DMS53 treated with DMSO at 0.1 percent for 48 hours (cell line): ENCODE measurements around the gene GNGT1.
"Not testable (repeated sequence)": the region's sequence is repeated elsewhere in the genome, so short reads cannot be mapped to it uniquely, and the experiment has no call there.

ENCODE experiments used
- DNase-seq: peaks from one replicate; lab custom pipeline; 2025; ENCODE audit not compliant: unreplicated experiment; lab: John Stamatoyannopoulos, UW

Gene GNGT1

DNA sequence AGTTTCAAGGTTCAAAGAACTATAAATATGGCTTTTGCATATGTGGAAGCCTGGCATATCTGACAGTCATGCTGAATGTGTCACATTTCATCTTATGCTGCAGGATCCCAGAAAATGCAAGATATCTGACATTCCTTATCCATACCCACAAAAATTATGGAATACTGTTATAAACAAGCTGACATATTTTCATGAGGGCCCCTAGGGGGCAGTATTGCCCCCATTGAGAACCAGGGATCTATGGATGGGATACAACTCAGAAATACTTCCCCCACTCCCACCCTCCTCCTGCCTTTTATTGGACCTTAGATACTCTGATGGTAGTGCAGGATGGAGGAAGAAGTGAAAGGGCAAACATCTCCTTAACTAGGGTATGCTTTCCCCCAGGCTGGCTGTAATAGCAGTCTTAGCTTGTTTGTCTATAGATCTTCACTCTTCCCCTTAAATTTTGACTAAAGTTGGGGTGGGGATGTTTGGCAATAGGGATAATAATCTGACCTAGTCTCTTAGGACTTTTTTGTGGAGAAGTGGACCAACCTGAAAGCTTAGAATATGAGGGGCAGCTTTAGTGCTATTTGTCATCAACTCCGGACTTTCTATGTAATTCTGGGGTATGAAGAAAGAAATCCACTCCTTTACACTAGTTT is 3.5 kb upstream of the GNGT1 start:
- DNase-seq, result peak; percentile 32

DNA sequence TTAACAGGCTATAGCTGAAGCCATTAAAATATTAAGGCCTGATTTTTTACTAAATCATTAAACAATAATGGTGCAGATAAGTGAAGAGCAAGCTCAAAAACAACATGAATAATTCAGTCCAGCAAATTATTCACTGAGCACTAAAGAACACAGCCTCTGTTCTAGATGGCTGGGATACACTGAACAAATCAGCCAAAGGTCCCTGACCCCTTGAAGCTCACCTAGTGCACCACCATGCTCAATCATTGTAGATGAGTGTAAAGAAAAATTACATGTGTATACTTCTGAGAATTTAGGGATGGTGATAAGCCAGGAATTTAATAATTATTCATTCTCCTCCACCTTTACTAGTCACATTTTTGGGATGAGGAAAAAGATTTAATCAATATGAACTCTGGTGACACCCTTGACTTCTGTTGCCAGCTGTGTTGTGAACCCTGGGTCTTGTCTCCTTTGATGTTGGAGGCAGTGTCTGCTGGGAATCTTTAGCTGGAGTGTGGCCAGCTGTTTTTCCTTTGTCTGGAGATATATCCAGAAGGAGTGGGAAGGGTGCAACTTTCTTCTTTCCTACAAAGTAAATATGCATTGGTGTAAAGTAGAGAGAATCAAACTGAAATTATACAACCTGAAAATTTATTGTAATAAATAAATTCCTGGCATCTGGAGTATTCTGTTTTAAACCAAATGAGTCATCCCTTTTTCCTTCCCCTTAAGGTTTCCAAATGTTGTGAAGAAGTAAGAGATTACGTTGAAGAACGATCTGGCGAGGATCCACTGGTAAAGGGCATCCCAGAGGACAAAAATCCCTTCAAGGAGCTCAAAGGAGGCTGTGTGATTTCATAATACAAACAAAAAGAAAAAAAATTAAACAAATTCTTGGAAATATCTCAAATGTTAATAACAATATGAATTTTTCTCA is 4.0 kb downstream of the GNGT1 start:
- no peak for DNase-seq

DNA sequence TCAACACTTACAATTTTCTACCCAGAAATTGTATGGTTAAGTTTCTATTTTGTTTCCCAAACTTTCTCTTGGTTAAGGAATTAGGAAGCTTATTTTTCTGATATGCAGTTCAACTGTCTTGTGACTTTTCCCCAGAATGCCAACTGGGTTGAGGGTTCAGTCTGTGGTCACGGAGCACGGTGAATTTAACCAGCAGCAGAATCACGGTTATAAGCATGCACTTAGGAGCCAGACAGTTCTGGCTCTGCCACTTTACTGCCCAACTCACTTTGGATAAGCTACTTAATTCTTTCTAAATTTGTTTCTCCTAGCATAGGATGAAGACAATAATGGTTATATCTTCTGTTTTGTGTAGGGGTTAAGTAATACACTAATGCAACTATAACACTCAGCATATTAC is 4.9 kb downstream of the GNGT1 start:
- not testable (repeated sequence) for DNase-seq

DNA sequence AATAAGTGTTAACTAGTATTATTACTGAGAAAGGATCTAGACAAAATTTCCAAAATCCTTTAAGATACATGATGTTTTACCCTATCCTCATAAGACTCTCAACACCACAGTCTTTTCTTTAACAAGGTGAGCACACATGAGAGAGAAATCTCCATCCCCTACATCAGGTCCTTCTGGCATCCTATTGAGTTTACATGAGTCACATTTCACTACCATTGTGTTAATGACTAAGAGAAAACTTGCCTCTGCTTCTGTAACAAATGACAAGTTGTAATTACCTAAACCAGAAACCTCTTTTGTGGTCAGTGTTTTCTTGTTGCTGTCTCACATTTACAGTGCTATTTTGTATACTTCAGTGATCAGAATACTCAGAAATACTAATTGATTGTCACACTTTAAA is 5.3 kb downstream of the GNGT1 start:
- peak; percentile 13 for DNase-seq

DNA sequence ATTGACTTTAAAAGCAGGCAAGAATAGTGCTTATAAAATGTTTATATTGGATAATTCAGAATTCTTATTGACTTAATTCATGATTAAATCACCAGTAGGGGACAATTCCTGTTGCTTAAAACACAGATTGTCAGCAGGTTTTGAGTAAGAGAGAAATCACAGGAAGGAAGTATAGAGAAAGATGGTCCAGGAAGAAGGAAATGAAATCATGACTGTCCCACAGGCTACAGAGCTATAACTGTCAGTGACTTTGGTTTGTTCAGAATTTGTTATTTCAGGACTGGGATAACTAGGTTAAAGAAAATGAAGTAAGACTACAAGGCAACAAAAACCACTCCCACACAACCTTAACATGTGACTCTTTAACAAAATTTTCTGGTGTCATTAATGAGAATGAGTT is 6.8 kb downstream of the GNGT1 start:
- no peak for DNase-seq

DNA sequence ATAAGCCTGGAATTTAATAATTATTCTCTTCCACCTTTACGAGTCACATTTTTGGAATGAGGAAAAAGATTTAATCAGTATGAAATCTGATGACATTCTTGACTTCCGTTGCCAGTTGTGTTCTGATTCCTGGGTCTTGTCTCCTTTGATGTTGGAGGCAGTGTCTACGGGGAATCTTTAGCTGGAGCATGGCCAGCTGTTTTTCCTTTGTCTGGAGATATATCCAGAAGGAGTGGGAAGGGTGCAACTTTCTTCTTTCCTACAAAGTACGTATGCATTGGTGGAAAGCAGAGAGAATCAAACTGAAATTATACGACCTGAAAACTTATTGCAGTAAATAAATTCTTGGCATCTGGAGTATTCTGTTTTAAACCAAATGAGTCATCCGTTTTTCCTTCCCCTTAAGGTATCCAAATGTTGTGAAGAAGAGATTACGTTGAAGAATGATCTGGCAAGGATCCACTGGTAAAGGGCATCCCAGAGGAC is 8.3 kb downstream of the GNGT1 start:
- DNase-seq, result no peak

DNA sequence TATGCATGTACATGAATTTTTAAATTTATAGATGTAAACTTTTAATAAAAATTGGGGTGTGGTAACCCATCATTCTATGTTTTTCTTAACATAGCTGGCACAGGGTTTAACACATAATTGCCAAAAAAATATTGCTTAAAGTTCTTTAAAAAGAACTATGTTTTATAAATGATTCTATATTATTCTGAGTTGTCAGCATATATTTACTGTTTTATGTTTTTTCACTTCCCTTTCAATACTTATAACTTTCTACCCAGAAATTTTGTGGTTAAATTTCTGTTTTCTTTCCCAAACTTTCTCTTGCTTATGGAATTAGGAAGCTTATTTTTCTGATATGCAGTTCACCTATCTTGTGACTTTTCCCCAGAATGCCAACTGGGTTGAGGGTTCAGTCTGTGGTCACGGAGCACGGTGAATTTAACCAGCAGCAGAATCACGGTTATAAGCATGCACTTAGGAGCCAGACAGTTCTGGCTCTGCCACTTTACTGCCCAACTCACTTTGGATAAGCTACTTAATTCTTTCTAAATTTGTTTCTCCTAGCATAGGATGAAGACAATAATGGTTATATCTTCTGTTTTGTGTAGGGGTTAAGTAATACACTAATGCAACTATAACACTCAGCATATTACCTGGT is 9.0 kb downstream of the GNGT1 start:
- DNase-seq, result not testable (repeated sequence)

DNA sequence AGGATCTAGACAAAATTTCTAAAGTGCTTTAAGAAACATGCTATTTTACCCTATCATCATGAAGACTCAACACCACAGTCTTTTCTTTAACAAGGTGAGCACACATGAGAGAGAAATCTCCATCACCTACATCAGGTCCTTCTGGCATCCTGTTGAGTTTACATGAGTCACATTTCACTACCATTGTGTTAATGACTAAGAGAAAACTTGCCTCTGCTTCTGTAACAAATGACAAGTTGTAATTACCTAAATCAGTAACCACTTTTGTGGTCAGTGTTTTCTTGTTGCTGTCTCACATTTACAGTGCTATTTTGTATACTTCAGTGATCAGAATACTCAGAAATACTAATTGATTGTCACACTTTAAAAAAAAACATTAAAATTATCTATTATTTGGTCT is 9.5 kb downstream of the GNGT1 start:
- not testable (repeated sequence) for DNase-seq

DNA sequence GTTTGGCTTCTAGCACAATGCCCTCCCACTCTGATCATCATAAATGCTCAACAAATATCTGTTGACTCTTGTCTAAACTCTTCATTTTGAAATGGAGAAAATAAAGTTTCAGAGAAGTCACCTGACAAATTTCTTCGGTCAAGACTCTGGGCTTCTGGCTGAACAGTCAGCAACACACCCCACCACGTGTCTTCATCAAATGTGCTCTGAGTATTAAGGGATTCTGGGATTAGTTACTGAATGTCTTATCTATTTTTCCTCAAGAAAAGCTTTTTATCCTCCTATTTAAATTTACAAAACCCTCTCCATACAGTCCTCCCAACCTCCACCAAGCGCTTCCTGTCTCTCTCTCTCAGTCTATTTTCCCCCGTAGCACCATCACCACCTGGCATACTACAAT is 9.9 kb downstream of the GNGT1 start:
- DNase-seq, result not testable (repeated sequence)

DNA sequence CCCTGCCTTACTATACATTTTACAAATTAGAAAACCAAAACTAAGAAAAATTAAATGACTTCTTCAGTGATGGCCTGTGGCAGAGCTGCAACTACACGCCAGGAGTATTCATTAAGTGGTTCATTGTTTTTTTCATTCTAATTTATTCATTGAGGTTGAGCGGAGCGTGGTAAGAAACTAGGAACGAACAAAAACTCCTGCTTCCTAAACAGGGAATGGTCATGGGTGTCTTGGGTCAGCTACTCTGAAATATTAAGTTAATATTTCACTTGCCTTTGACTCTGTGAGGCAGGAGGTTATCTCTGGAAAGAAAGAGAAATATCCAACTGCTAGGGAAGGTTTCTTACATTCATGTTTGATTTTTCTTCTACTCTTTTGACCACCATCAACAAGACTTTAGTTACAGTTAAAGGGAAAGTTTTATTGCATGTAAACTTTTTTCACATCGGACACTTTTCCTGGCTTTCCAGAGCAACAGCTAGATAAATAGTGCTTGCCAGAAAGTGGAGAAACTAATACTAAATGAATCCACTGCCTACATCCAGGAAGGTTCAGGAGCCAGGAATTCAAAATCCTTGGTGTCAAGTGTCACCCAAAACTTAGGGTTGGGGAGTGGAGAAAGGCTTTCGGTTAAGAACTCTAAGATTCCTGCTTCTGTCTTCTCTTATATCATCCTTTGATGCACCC is 14.3 kb downstream of the GNGT1 start:
- DNase-seq, result no peak

DNA sequence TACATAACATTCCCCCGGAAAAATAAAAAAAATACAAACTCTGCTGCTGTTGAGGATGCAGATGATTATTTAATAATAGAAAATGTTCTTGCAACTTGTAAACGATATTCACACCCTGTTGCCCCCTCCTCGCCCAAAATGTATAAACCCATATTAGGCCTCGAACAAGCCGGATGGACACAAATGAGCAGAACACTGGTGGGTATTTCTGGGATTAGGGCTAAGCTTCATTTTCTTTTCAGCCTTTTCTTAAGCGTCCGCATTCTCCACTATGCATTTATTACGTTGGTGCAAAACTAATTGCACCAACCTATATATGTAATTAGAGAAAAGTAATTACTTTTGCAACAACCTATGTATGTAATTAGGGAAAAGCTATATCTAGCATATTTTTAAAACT is 14.8 kb downstream of the GNGT1 start:
- no peak for DNase-seq

DNA sequence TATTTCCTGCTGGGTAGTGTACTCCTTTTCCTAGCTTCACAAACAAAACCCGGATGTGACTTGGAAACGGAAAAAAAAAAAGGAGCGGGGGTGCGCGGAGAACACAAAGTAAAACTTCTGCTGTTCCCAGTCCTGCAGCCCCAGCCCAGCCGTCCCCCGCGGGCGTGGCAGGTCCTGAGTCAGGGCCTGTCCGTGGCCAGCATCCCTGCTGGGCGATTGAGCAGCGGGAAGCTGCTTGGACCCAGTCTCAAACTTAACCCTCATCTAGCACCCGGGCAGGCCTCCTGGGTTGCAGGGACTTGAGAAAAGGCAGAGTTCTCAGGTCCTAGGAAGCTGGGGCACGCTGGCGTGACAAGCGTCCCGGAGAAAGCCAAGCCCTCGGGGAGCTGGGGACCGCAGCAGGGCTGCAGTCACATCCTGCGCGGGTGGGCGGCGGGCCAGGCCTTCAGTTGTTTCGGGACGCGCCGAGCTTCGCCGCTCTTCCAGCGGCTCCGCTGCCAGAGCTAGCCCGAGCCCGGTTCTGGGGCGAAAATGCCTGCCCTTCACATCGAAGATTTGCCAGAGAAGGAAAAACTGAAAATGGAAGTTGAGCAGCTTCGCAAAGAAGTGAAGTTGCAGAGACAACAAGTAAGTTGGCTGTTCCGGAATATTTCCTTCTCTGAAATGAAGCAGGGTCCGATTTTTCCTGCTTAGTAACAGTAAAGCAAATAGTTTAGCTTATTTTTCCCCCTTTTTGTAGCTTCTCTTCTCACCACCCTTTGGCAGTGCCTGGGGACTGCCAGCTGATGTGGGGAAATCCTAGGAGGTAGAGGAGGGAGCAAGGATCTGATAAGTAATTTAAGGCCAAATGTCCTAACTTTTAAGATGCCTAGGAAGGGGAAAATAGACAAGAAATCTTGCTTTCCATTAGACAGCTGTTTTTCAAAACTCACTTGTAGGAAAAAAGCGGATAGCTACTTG is 15.5 kb downstream of the GNGT1 start, which contains the start of gene GNG11:
TSS of gene GNG11 (plus strand) at position 129 of the 960 bp plus-strand sequence. CDS start at position 532, 403 bp downstream.
- peak; percentile 66 for DNase-seq

DNA sequence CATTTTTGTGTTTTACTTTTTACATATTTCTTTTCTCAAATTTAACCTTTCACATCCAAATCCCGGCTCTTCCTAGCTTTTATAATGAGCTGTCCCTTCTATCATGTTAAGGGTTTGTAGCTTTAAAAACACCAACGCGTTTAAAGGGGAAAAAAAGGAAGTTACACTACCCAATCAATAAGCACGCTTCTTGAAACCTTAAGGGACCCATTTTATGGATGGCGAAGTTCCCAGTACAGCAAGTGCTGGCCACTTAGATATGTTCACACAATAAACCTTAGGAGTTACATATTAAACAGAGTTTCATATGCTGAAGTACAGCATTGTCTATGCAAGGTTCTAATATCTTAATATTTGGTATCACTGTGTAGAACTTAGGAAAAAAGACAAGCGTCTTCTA is 16.9 kb downstream of the GNGT1 start:
- DNase-seq, result no peak

DNA sequence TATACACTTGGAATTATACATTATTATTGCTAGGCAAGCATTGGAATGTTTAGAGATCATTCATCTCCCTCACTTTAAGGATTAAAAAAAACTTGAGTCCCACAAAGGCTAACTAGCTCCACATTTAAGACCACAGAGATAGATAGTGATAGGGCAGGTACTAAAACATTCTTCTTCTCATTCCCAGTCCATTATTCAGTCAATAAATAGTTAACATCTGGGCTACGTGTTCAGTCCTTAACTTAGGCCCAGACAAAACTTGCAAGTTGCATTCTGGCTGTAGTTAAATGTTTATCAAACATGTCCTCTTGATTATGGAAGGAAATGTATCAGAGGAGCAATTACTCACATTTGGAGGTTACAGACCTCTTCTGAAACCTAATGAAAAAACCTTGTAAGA is 17.6 kb downstream of the GNGT1 start:
- no peak for DNase-seq

DNA sequence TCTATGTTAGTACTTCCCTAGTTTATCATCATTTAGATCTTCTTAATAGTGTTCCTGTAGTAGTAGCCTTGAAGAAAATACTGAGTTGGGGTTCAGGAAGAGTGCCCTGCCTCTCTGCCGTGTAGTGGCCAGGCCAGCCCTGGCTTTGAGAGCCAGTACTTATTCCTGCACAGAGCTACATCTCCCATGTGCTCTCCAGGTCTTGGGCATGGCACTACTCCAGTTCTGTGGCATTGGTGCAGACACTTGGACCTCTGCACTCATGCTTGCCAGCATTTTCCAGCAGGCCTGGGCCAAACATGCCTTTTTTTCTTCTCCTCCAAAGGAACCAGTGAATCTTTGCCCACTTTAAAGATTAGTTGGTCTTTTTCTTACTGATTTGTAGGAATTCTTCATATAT is 20.4 kb downstream of the GNGT1 start:
- DNase-seq, result no peak

DNA sequence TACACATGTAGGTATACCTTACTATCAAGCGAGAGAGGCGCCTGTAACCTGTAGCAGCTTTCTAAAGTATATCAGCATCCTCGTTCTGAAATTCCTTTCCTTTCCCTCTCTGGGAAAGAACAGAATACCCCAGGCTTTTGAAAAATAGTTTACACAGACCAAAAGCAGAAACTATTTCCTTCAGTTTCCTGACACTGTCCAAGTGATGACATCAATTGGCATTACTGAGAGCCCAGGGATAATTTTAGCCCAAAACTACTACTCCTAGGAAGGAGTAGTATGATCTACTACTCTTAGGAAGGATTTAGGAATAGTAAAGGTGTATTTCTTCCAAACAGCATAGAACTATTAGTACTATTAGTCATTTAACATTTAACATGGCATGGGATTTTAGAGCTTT is 21.2 kb downstream of the GNGT1 start:
- no peak for DNase-seq

DNA sequence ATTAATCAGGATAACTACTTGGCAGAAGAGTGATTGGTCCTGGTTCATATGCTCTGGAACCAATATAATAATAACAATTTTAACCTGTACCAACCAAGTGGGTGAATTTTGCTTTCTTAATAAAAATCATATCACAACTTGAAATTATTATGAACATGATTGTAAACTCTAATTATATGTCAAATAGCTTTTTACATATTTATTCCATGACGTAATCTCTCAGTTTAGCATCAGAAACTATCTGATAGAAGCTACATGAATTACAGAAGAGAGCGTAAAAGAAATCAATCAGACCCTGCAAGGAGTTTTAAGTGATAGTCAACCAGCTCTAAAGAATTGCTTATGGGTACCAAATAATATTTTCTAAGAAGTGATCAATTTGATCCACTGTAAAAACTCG is 25.3 kb downstream of the GNGT1 start:
- DNase-seq, result no peak

DNA sequence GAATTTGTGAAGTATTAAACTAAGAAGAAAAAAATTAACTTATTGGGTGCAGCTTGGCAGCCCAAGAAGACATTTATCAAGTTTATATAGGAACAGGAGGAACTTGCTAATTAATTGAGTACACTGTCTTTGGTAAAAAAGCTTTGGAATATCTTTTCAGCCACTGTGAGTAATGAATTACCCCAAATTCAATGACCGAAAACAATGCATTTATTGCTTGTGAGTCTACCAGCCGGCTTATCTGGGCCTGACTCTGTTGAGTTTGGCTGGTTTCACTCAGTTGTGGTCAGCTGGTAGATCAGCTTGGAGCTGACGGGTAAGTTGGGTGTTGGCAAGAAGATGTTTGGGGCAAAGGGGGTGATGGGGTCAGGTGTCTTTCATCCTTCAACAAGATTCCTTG is 26.8 kb downstream of the GNGT1 start:
- DNase-seq, result no peak

DNA sequence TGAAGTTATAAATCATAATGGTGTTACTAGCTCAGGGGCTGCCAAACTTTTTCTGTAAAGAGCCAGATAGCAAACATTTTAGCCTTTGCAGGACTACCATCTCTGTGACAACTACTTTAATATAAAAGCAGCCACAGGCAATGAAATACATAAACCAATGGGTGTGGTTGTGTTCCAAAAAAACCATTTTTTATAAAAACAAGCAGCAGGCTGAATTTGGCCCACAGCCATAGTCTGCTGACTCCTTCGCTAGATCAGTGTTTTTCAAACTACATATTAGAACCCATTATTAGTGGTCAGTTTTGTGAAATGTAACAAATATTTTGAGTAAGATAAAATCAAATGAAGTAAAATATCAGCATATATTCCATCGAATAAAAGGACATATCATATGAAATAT is 28.7 kb downstream of the GNGT1 start:
- no peak for DNase-seq

DNA sequence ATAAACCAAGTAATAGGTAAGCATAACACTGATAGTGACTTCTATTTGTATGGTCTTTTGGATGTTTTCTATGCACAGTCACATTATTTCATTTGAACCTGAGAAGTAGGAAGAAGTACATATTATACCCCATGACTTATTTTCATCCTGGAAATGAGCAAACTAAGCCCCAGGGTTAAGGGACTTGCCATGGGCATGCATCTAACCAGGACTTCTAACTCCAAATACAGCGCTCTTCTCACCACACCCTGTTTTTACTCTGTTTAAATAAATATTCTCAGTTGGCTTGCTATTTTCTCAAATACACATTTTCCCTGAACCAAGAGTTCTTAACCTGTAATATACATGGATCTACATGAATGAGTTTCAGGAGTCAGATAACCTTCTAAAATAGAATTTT is 31.5 kb downstream of the GNGT1 start:
- DNase-seq, result no peak
